Activated T-cell treated with anti-CD3 and anti-CD28 coated beads, Interleukin-2, amount 50 U/mL, for 4 hours (primary cell): ENCODE data around the gene PHLDB2. TPM values are rescaled to one million over a fixed set of nuclear protein-coding genes. Genes with fewer than 3 reads are reported as not detected.

Experiments
- ATAC-seq, 2 donors: fragments of 200-7000 bp; cut with Tn5 transposase; one replicate each; pipeline ENCODE4 v1.10.0; 2021
- DNase-seq: peaks from one replicate; pipeline ENCODE4 v3.0.0-alpha.2; 2020
- H3K27me3 Mint-ChIP-seq: one replicate; pipeline ENCODE4 v1.8.0; 2021; ENCODE audit warnings: low read depth, mixed read lengths
- H3K36me3 Mint-ChIP-seq: one replicate; pipeline ENCODE4 v1.8.0; 2022; ENCODE audit warnings: mixed read lengths; ENCODE audit not compliant: insufficient read depth
- H3K4me1 Mint-ChIP-seq: one replicate; pipeline ENCODE4 v1.8.0; 2021; ENCODE audit warnings: low read depth, mixed read lengths
- H3K4me3 Mint-ChIP-seq: one replicate; pipeline ENCODE4 v1.8.0; 2021; ENCODE audit warnings: mild to moderate bottlenecking, moderate library complexity, mixed read lengths
- H3K9me3 Mint-ChIP-seq: one replicate; pipeline ENCODE4 v1.8.0; 2021; ENCODE audit warnings: mixed read lengths
- total RNA-seq, 3 donors: library from RNA; stranded (reverse); gene quantifications; one replicate each; pipeline ENCODE4 v1.2.1, GENCODE V29; 2021

Gene PHLDB2
- total RNA-seq, 3 donors from 2014 or later: 0.66 to 0.82 (median 0.76) TPM

DNA sequence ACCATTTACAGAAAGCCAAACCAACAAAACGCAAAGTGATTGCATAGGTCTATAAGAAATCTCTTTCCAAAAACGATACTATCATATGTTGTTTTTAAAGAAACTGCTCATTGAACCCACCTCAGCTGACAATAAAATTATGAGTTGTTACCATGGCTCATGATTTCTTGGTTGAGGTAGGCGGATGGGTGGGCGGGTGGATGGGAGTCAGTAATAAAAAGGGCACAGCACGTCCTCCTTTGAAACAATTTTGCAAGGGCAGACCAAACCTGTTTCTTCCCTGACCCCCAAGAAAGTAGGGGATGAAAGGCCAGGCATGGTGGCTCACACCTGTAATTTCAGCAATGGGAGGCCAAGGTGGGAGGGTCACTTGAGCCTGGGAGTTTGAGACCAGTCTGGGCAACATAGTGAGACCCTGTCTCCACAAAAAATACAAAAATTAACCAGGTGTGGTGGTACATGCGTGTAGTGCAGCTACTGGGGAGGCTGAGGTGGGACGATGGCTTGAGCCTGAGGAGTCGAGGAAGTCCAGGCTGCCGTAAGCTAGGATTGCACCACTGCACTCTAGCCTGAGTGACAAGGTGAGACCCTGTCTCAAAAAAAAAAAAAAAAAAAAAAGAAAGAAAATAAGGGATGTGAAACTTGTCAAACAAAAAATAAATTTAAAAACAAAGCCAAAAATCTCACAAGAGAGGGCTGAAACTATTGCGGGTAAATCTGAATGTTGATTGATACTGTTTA lies 121.8 kb downstream of the PHLDB2 start:
- Mint-ChIP-seq H3K4me3 (peak overlapping the region; percentile 91), H3K4me1 (peaks cover 64% of the 10 kb centered on the region), H3K9me3 (no peaks in the 10 kb centered on the region), H3K27me3 (no peaks in the 10 kb centered on the region), H3K36me3 (peaks cover 13% of the 10 kb centered on the region)
- ATAC-seq (no peak), DNase-seq (peak; percentile 41)

DNA sequence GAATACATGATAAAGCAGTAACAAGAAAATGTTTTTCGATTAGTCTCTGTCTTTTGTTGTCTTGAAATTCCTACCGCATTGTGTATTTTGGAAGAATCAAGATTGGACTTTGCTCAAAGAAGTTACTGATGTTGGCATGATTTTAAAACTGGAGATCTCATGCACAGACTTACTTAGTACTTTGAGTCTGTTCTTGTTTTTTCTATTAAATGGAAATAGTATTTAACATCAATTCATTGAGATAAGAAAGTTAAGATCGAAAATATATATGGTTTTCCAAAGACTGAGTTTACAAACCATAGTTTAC lies 122.3 kb downstream of the PHLDB2 start:
- Mint-ChIP-seq H3K4me3 (peak overlapping the region; percentile 29), H3K36me3 (peaks cover 13% of the 10 kb centered on the region), H3K27me3 (no peaks in the 10 kb centered on the region), H3K4me1 (peaks cover 65% of the 10 kb centered on the region), H3K9me3 (no peaks in the 10 kb centered on the region)
- DNase-seq (no peak), ATAC-seq (no peak)

DNA sequence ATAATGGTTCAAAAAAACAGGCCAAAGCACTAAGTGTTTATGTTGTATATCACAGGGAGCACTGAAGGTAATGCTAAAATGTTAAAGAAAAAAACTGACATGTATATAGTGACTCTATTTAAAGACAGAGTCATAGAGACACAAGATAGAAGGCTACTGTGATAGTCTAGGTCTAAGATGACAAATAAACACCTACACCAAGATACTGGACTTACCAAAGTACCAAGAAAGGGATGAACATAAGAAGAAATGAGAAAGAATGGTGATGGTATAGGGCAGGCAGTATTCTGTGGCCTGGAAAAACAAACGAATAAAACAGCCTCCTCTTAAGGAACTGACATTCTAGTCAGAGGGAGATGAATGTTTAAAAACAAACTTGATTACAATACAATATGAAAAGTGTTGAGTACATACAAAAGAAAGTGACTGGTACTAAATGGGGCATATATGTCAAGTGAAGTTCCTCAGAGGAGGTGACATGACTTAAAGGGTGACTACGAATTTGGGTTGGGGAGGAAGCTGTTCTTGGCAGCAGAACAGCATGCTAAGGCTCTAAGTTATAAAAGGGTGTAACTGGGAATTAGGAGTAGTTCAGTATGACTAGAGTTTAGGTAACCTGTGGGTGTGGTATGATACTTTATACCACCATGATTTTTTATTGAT lies 125.7 kb downstream of the PHLDB2 start:
- peaks cover 72% of the 10 kb centered on the region for H3K4me1 Mint-ChIP-seq
- no peak overlapping the region for H3K4me3 Mint-ChIP-seq
- no peaks in the 10 kb centered on the region for H3K9me3 Mint-ChIP-seq
- peak; percentile 42 to 55 for ATAC-seq
- no peak for DNase-seq
- peaks cover 29% of the 10 kb centered on the region for H3K36me3 Mint-ChIP-seq
- no peaks in the 10 kb centered on the region for H3K27me3 Mint-ChIP-seq

DNA sequence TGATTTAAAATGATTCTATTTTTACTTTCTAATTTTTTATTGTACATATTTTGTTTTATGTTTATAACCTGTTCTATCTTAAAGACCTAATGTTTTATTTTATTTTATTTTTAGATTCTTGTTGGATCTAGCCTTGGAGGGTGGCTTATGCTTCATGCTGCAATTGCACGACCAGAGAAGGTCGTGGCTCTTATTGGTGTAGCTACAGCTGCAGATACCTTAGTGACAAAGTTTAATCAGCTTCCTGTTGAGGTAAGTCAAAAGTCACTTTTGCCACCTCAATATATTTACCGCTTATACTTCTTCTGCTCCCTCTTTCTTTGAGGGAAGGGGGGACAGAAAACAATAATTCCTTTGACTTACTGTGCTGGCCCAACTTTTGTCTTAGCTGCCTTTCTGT lies 127.7 kb downstream of the PHLDB2 start:
- ATAC-seq: no peak
- Mint-ChIP-seq H3K36me3 (peaks cover 34% of the 10 kb centered on the region), H3K9me3 (no peaks in the 10 kb centered on the region), H3K4me3 (no peak overlapping the region), H3K27me3 (no peaks in the 10 kb centered on the region), H3K4me1 (peaks cover 53% of the 10 kb centered on the region)
- DNase-seq: no peak

DNA sequence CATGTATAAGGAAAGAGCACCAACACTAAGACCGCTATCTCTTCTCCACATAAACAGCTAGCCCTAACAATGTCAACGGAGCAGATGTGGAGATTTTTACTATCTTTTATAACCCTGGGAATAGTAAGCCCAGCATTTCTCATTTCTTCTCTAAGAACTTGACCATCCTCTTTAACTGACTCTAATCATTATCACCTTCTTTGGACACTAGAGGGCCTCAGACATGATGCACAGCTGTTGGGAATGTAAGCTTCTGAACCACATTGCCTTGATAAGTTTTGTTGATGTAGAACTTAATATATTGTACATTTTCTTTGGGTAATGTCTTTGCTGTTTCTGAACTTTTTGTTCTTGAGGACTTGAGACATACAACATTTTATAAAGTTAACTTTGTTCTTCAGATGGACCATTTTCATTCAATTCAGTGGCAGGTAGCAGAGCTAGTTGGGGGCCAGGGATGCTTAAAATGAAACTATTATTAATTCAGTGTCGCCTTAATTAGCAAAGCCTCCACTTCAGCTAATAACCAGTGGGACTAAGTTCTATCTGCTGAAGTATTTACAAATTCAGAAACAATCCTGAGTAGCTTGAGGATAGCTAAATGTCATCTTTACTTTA lies 130.1 kb downstream of the PHLDB2 start:
- no peak overlapping the region for H3K4me3 Mint-ChIP-seq
- H3K9me3 Mint-ChIP-seq: no peaks in the 10 kb centered on the region
- peaks cover 37% of the 10 kb centered on the region for H3K36me3 Mint-ChIP-seq
- H3K27me3 Mint-ChIP-seq: no peaks in the 10 kb centered on the region
- ATAC-seq (peak; percentile 58 to 72), DNase-seq (no peak)
- H3K4me1 Mint-ChIP-seq: peaks cover 33% of the 10 kb centered on the region

DNA sequence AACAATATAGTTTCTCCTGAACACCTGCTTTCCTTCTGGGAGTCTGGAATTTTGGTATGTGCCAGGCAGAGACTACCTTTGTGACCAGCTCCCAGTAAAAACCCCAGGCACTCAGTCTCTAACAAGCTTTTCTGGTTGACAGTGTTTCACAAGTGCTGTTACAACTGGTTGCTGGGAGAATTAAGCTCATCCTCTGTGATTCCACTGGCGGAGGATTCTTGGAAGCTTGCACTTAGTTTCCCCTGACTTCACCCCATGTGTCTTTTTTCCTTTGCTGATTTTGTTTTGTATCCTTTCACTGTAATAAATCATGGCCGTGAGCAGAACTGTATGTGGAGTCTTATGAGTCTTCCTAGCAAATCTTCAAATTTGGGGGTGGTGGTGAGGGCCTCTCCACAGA lies 134.0 kb downstream of the PHLDB2 start:
- no peak overlapping the region for H3K4me3 Mint-ChIP-seq
- H3K27me3 Mint-ChIP-seq: no peaks in the 10 kb centered on the region
- H3K4me1 Mint-ChIP-seq: peaks cover 10% of the 10 kb centered on the region
- ATAC-seq (no peak), DNase-seq (no peak)
- peaks cover 23% of the 10 kb centered on the region for H3K36me3 Mint-ChIP-seq
- H3K9me3 Mint-ChIP-seq: no peaks in the 10 kb centered on the region

DNA sequence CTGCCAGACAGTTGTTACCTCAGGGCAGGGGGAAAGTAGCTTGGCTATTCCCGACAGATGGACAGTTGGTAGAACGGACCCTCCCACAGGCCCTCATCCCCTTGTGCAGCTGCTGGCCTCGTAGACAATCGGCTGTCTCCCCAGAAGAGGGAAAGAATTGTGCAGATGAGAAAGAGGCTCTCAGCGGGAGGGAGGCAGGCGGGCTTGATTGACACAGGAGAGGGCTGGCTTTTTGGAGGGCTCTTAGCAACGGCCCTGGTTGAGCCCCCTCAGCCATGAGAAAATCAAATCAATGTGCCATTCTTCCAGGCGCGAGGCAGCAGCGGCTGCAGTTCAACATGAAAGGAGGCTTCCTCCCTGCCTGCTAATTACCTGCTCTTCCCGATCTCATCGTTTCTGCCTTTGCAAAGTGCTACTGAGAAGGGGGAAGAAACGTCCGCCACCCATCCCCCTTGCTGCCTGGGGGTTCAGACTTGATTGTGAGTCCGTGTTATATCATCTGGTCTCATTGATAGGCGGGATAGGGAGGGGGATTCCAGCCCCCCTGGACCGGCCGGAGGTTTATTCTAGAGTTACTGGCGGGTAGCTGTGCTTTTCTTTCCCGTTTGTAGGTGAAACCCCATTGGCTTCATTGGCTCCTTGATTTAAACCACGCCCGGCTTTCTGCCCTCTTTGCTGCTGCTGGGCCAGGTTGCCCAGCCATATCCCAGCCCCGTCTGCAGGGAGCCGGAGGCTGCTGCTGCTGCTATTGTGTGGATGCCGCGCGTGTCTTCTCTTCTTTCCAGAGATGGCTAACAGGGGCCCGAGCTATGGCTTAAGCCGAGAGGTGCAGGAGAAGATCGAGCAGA lies 139.8 kb downstream of the PHLDB2 start, which contains the start of gene TAGLN3:
Gene TAGLN3 (plus strand): TSS at position 287 of the 848 bp plus-strand sequence. CDS start 501 bp downstream, at position 788.
- DNase-seq (no peak), ATAC-seq (no peak)
- Mint-ChIP-seq H3K9me3 (no peaks in the 10 kb centered on the region), H3K36me3 (peaks cover 5% of the 10 kb centered on the region), H3K27me3 (no peaks in the 10 kb centered on the region), H3K4me1 (peaks cover 44% of the 10 kb centered on the region), H3K4me3 (peak within 1 kb of the TSS; percentile 74)

DNA sequence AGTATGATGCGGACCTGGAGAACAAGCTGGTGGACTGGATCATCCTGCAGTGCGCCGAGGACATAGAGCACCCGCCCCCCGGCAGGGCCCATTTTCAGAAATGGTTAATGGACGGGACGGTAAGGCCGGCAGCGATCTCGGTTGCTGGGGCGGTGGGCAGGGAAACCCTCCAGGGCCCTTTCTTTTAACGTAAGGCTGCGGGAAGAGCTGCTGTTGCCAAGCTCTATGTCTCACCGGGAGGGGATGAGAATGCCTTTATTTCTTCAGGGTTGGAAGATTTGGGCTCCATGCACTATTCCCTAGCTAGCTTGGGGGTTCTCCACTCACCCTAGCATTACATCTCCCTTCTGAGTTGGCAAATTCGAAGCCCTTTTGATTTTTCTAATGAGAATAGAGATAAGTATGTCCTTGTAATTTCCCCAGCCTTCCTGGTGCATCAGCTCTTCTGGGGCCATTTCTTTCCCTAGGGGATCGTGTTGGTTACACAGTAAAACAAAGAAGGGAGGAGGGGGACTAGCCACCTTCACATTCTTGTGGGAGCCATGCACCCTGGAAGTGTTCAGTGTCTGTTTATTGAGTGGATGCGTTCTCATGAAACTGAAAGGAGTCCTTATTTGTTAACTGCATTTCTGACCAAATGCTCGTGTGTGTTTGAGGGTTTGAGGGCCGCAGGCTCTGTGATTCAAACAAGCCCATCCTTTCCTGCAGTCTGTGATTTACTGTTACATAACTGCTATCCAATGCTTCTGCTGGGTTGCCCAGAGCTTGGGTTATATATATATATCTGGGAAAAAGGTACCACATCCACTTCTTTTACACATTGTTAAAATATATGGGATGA lies 140.6 kb downstream of the PHLDB2 start:
- no peaks in the 10 kb centered on the region for H3K9me3 Mint-ChIP-seq
- no peaks in the 10 kb centered on the region for H3K27me3 Mint-ChIP-seq
- no peak for DNase-seq
- peak overlapping the region; percentile 74 for H3K4me3 Mint-ChIP-seq
- H3K36me3 Mint-ChIP-seq: peaks cover 5% of the 10 kb centered on the region
- H3K4me1 Mint-ChIP-seq: peaks cover 52% of the 10 kb centered on the region
- no peak for ATAC-seq

DNA sequence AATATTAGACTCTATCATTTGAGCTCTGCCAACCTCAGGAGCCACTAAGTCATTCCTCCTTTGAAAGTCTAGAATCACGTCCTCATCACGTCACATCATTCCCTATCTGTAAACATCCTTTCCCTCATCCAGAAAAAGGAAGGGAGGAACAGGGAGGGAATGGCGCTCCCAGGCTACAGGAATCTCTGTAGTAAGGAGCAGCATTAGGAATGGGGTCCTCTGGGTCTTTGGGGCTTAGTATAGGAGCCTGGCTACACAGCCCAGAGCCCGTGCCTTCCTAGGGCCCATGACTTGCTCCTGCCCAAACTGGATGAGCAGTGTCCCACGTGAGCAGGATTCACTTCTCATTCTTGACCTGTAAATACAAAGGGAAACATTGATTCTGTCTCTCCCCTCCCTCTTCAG lies 141.3 kb downstream of the PHLDB2 start:
- Mint-ChIP-seq H3K4me3 (no peak overlapping the region), H3K4me1 (peaks cover 59% of the 10 kb centered on the region), H3K36me3 (peaks cover 2% of the 10 kb centered on the region), H3K9me3 (no peaks in the 10 kb centered on the region), H3K27me3 (no peaks in the 10 kb centered on the region)
- ATAC-seq: no peak
- DNase-seq: no peak

DNA sequence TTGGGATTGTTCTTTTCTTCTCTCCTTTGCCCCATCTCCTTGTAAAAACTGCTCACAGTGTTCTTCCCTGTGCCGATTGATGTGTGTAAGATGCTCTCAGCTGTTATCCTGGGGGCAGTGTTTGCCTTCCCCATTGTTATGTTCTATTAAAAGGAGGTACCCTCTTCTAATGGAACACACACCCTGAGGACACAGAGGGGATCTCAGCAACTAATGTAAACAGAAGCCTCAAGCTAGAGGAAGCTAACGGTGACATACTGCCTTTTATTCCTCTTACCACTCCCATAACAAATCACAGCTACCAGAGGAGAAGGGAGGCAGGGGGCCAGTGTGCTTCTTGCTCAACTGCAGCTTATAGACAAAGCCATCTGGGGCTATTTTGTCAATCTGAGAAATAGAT lies 141.9 kb downstream of the PHLDB2 start:
- H3K36me3 Mint-ChIP-seq: peaks cover 2% of the 10 kb centered on the region
- ATAC-seq (no peak), DNase-seq (no peak)
- H3K4me3 Mint-ChIP-seq: no peak overlapping the region
- peaks cover 56% of the 10 kb centered on the region for H3K4me1 Mint-ChIP-seq
- H3K9me3 Mint-ChIP-seq: no peaks in the 10 kb centered on the region
- no peaks in the 10 kb centered on the region for H3K27me3 Mint-ChIP-seq

DNA sequence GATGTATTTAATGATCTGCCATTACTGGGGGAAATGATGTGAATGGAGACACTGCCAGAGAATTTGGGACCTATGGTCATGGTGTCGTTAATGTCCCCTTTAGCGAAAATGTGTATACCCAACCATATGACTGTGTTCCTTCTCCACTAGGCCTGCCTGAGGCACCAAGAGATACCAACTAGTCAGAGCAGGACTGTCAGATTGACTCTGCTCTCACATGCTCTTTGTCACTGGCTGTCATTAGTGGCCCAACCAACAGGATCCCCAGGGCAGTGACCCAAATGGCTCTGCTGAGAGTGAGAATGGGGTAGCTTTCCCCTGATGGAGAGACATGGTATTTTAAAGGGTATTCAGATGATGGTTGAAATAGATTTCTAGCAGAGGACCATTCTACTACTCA lies 142.5 kb downstream of the PHLDB2 start:
- Mint-ChIP-seq H3K4me3 (no peak overlapping the region), H3K36me3 (peaks cover 2% of the 10 kb centered on the region), H3K4me1 (peaks cover 56% of the 10 kb centered on the region), H3K27me3 (no peaks in the 10 kb centered on the region), H3K9me3 (no peaks in the 10 kb centered on the region)
- ATAC-seq (no peak), DNase-seq (no peak)

DNA sequence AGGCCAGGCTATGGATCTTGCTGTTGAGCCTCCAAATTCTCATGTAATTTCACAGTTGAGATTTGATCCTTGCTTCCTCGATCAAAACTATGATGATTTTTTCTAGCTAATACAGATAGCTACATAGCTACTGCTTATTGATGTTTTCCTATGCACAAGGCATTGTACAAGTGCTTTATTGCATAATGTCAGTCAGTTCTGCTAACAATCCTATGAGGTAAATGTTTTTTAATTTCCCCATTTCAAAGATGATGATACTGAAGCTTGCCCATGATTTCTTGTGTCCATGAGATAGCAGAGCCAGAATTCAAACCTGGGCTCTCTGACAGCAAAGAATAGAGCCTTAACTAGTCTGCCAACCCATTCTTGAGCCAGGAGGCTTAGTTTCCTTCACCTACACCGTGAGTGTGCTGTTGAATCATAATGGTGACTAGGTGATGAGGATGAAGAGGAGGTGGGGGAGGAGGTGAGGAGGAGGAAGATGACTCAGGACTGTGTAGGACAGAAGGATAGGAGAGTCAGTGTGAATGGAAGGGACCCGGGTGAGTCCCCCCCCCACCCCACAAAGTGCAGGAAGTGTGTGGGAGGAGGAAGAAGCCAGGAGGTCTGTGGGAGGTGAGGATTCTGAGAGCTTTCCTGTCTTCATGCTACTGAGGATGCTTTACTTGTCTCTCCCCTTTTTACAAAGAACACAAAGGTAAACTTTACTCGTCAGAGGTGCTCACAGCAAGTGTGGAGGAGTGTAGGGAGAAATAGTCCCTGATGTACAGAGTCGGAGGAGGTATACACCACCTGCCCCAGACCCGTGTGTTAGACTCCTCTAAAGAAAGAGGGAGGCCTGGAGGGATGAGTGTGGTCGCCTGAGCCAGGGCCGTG lies 143.3 kb downstream of the PHLDB2 start:
- H3K27me3 Mint-ChIP-seq: no peaks in the 10 kb centered on the region
- peaks cover under 1% of the 10 kb centered on the region for H3K36me3 Mint-ChIP-seq
- no peaks in the 10 kb centered on the region for H3K9me3 Mint-ChIP-seq
- peaks cover 56% of the 10 kb centered on the region for H3K4me1 Mint-ChIP-seq
- DNase-seq (peak; percentile 64), ATAC-seq (peak; percentile 89 to 92)
- H3K4me3 Mint-ChIP-seq: peak overlapping the region; percentile 61
